ENCODE data around the gene CNTN5.

The CNTN5 gene

GRCh38 chr11:99630629-99631028, 609.9 kb downstream of the CNTN5 start:
- no peak for TF ChIP-seq EP300 (IDR thresholded peaks at IDR 0.05; ENCODE audit: borderline replicate concordance)

DNA sequence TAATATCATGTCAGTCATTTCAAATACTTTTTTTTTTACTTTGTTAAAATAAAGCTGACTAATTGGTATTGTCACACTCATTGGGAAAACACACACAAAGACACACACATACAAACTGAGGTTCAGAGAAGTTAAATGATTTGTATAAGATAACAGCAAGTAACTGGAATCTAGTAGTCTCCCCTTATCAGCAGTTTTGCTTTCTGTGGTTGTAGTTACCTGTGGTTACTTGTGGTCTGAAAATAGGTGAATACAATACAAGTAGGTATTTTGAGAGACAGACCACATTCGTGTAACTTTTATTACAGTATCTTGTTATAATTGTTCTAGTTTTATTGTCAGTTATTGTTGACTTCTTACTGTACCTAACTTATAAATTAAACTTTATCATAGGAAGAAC, 610.9 kb downstream of the CNTN5 start:
- TF ChIP-seq EP300 (IDR thresholded peaks at IDR 0.05; ENCODE audit: borderline replicate concordance) (no peak), TEAD4 (IDR thresholded peaks at IDR 0.05) (no peak), YY1 (IDR thresholded peaks at IDR 0.05; ENCODE audit: low read depth) (no peak), TCF12 (IDR thresholded peaks at IDR 0.05; ENCODE audit: low read depth) (no peak), TAF1 (IDR thresholded peaks at IDR 0.05; ENCODE audit: low read depth) (no peak), NFIC (IDR thresholded peaks at IDR 0.05) (no peak), ZBTB7A (IDR thresholded peaks at IDR 0.05; ENCODE audit: low read depth) (no peak), CREB1 (IDR thresholded peaks at IDR 0.05; ENCODE audit: low read depth) (no peak), EGR1 (IDR thresholded peaks at IDR 0.05) (no peak), REST (IDR thresholded peaks at IDR 0.05; ENCODE audit: low read depth) (no peak), USF1 (IDR thresholded peaks at IDR 0.05) (no peak), CEBPB (IDR thresholded peaks at IDR 0.05) (no peak), RAD21 (IDR thresholded peaks at IDR 0.05; ENCODE audit: low read depth) (no peak), MAX (IDR thresholded peaks at IDR 0.05) (no peak), FOXM1 (IDR thresholded peaks at IDR 0.05; ENCODE audit: borderline replicate concordance, low read depth) (no peak)

- TF ChIP-seq EGR1 (IDR thresholded peaks at IDR 0.05) = no peak
- TF ChIP-seq ZBTB7A (IDR thresholded peaks at IDR 0.05; ENCODE audit: low read depth) = no peak
- no peak for TF ChIP-seq YY1 (IDR thresholded peaks at IDR 0.05; ENCODE audit: low read depth)
- TF ChIP-seq TCF12 (IDR thresholded peaks at IDR 0.05; ENCODE audit: low read depth) = no peak
- TF ChIP-seq NFIC (IDR thresholded peaks at IDR 0.05) = no peak
- no peak for TF ChIP-seq TEAD4 (IDR thresholded peaks at IDR 0.05)
- no peak for TF ChIP-seq EP300 (IDR thresholded peaks at IDR 0.05; ENCODE audit: borderline replicate concordance)
- TF ChIP-seq RAD21 (IDR thresholded peaks at IDR 0.05; ENCODE audit: low read depth) = no peak
- no peak for TF ChIP-seq CEBPB (IDR thresholded peaks at IDR 0.05)
These were observed 612.2 kb downstream of the CNTN5 start for GRCh38 chr11:99632969-99633368.

DNA sequence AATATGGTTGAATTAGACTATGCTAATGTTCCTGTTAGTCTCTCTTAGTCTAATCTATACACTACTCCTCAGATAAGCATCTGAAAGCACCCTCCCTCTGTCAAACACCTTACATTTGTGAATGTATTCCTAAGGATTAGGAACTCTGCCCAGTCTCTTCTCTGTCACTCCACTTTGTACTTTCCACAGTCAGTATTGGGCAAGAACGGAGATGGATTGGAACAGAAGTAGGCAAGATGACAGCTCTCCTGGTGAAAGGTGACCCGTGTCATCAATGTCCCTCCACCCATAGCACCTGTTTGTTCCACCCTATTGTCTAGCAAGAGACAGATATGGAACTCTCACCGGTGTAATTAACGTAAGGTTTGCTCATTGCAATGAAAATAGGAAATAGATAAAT, 613.8 kb downstream of the CNTN5 start:
- TF ChIP-seq TCF12 (IDR thresholded peaks at IDR 0.05; ENCODE audit: low read depth) (no peak), TEAD4 (IDR thresholded peaks at IDR 0.05) (no peak)

- TF ChIP-seq CREB1 (IDR thresholded peaks at IDR 0.05; ENCODE audit: low read depth) = no peak
- TF ChIP-seq TCF12 (IDR thresholded peaks at IDR 0.05; ENCODE audit: low read depth) = no peak
- TF ChIP-seq CEBPB (IDR thresholded peaks at IDR 0.05) = no peak
- no peak for TF ChIP-seq FOXM1 (IDR thresholded peaks at IDR 0.05; ENCODE audit: borderline replicate concordance, low read depth)
- no peak for TF ChIP-seq EP300 (IDR thresholded peaks at IDR 0.05; ENCODE audit: borderline replicate concordance)
- TF ChIP-seq USF1 (IDR thresholded peaks at IDR 0.05) = no peak
- no peak for TF ChIP-seq MAX (IDR thresholded peaks at IDR 0.05)
- no peak for TF ChIP-seq YY1 (IDR thresholded peaks at IDR 0.05; ENCODE audit: low read depth)
- TF ChIP-seq TAF1 (IDR thresholded peaks at IDR 0.05; ENCODE audit: low read depth) = no peak
- no peak for TF ChIP-seq RAD21 (IDR thresholded peaks at IDR 0.05; ENCODE audit: low read depth)
- TF ChIP-seq NFIC (IDR thresholded peaks at IDR 0.05) = no peak
- no peak for TF ChIP-seq TEAD4 (IDR thresholded peaks at IDR 0.05)
- no peak for TF ChIP-seq REST (IDR thresholded peaks at IDR 0.05; ENCODE audit: low read depth)
- no peak for TF ChIP-seq EGR1 (IDR thresholded peaks at IDR 0.05)
- no peak for TF ChIP-seq ZBTB7A (IDR thresholded peaks at IDR 0.05; ENCODE audit: low read depth)
These were observed 617.4 kb downstream of the CNTN5 start for GRCh38 chr11:99638073-99638553.

GRCh38 chr11:99640671-99641070, 619.9 kb downstream of the CNTN5 start:
- TF ChIP-seq EP300 (IDR thresholded peaks at IDR 0.05; ENCODE audit: borderline replicate concordance) (no peak), TCF12 (IDR thresholded peaks at IDR 0.05; ENCODE audit: low read depth) (no peak), YY1 (IDR thresholded peaks at IDR 0.05; ENCODE audit: low read depth) (no peak), EGR1 (IDR thresholded peaks at IDR 0.05) (no peak), CEBPB (IDR thresholded peaks at IDR 0.05) (no peak), REST (IDR thresholded peaks at IDR 0.05; ENCODE audit: low read depth) (no peak), CREB1 (IDR thresholded peaks at IDR 0.05; ENCODE audit: low read depth) (no peak), USF1 (IDR thresholded peaks at IDR 0.05) (no peak), RAD21 (IDR thresholded peaks at IDR 0.05; ENCODE audit: low read depth) (no peak), ZBTB7A (IDR thresholded peaks at IDR 0.05; ENCODE audit: low read depth) (no peak), TEAD4 (IDR thresholded peaks at IDR 0.05) (no peak), FOXM1 (IDR thresholded peaks at IDR 0.05; ENCODE audit: borderline replicate concordance, low read depth) (no peak), TAF1 (IDR thresholded peaks at IDR 0.05; ENCODE audit: low read depth) (no peak)

Data from Ishikawa (cell line).